Ovary (tissue), 3 donors: ENCODE measurements around the gene ADCY9.
A peak's percentile ranks its signal among the peaks of the same experiment; 100 is the strongest.

Experiments used
- EP300 ChIP-seq: sonication (generic); formaldehyde crosslinking; IDR thresholded peaks from one replicate; pipeline ENCODE4 v1.6.1; 2017; ENCODE audit warnings: antibody characterized with exemption
- POLR2A ChIP-seq: fragments of 450-650 bp; IDR thresholded peaks from one replicate; pipeline ENCODE4 v1.6.1; 2017; ENCODE audit warnings: antibody characterized with exemption, mild to moderate bottlenecking, moderate library complexity
- TF ChIP-seq, protein P1 (sequence below), 3 donors: fragments of 450-650 bp in 2 of 3; fragments of 200-600 bp in 1 of 3; IDR thresholded peaks; one replicate each; pipeline versions ENCODE4 v1.5.1 to v1.8.0; 2016 to 2022; ENCODE audit warnings: antibody characterized with exemption in 3 of 3, mild to moderate bottlenecking in 1 of 3
- donor health status: DM: no; HTN: no; CAD: no.

DNA sequence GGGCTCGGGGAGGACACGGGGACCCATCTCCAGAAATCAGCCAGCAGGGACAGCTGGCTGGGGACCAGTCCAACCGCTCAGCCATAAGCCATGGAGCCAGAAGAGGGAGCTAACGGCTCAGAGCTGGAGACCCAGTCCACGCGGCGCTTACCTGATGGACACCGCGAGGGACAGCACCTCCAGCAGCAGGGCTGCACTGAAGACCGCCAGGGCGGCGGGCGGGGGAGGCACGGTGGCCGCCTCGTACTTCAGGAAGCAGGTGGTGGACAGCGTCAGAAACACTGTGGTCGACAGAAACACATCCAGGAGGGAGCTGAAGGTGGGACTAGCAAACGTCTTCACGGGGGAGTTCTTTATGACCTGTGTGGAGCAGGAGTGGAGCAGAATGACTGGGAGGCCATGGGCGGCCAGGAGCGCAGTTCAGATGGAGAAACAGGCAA lies 133.1 kb downstream of the ADCY9 start:
- TF ChIP-seq, protein P1, sequence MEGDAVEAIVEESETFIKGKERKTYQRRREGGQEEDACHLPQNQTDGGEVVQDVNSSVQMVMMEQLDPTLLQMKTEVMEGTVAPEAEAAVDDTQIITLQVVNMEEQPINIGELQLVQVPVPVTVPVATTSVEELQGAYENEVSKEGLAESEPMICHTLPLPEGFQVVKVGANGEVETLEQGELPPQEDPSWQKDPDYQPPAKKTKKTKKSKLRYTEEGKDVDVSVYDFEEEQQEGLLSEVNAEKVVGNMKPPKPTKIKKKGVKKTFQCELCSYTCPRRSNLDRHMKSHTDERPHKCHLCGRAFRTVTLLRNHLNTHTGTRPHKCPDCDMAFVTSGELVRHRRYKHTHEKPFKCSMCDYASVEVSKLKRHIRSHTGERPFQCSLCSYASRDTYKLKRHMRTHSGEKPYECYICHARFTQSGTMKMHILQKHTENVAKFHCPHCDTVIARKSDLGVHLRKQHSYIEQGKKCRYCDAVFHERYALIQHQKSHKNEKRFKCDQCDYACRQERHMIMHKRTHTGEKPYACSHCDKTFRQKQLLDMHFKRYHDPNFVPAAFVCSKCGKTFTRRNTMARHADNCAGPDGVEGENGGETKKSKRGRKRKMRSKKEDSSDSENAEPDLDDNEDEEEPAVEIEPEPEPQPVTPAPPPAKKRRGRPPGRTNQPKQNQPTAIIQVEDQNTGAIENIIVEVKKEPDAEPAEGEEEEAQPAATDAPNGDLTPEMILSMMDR (IDR thresholded peaks at IDR 0.05) = peak; percentile 58 to 68 (median 59)
- TF ChIP-seq EP300 (no peak), POLR2A (no peak)
